Measurements from ENCODE around the gene GCNT4.

GRCh38 chr5:75054134-75054930 is 2.0 kb upstream of the GCNT4 start:
- no peak for TF ChIP-seq CTCF (IDR thresholded peaks at IDR 0.05 in 4 of 5, conservative IDR thresholded peaks at IDR 0.05 in 1 of 5)
- no peak for TF ChIP-seq POLR2A (IDR thresholded peaks at IDR 0.05)

All from gastrocnemius medialis (tissue), 4 donors.